Esophagus muscularis mucosa (tissue), 3 donors: ENCODE measurements around the gene GTPBP3.

Experiments
- POLR2AphosphoS5 ChIP-seq, 2 donors: sonication (generic); formaldehyde crosslinking; IDR thresholded peaks; one replicate each; pipeline ENCODE4 v1.6.1; 2017; ENCODE audit warnings: antibody characterized with exemption in 2 of 2
- TF ChIP-seq, protein P1 (sequence below), 3 experiments: fragments of 200-600 bp in 2 of 3; fragments of 450-650 bp in 1 of 3; sonication (generic) in 2 of 3; IDR thresholded peaks; one replicate each; pipeline ENCODE4 v1.5.1; 2017 to 2019; ENCODE audit warnings: antibody characterized with exemption in 3 of 3, mild to moderate bottlenecking in 2 of 3, moderate library complexity in 1 of 3

- TF ChIP-seq, protein P1, sequence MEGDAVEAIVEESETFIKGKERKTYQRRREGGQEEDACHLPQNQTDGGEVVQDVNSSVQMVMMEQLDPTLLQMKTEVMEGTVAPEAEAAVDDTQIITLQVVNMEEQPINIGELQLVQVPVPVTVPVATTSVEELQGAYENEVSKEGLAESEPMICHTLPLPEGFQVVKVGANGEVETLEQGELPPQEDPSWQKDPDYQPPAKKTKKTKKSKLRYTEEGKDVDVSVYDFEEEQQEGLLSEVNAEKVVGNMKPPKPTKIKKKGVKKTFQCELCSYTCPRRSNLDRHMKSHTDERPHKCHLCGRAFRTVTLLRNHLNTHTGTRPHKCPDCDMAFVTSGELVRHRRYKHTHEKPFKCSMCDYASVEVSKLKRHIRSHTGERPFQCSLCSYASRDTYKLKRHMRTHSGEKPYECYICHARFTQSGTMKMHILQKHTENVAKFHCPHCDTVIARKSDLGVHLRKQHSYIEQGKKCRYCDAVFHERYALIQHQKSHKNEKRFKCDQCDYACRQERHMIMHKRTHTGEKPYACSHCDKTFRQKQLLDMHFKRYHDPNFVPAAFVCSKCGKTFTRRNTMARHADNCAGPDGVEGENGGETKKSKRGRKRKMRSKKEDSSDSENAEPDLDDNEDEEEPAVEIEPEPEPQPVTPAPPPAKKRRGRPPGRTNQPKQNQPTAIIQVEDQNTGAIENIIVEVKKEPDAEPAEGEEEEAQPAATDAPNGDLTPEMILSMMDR (IDR thresholded peaks at IDR 0.05), result no peak
- TF ChIP-seq POLR2AphosphoS5 (IDR thresholded peaks at IDR 0.05), result no peak
Measured at GRCh38 chr19:17351815-17352435, 14.6 kb downstream of the GTPBP3 start.
